ENCODE measurements around the gene SLC27A2. TPM values are rescaled to one million over a fixed set of nuclear protein-coding genes. Genes with fewer than 3 reads are reported as not detected.
A peak's percentile ranks its signal among the peaks of the same experiment; 100 is the strongest.
"Not testable (repeated sequence)": the region's sequence is repeated elsewhere in the genome, so short reads cannot be mapped to it uniquely, and the experiment has no call there.

Gene SLC27A2
- total RNA-seq (1 to 10 TPM; 5.9 to 6.6 TPM), polyA plus RNA-seq (1 to 10 TPM; 3.5 to 4.5 TPM)
- long read RNA-seq, donor 1, transcript SLC27A2-201 (10 exons, 2,394 nt) = major isoform, 5 of 10 reads
- long read RNA-seq, donor 1, partial matches to known transcripts = 5 of 10 reads
- long read RNA-seq, donor 1, other reads (novel, unspliced or antisense) = 0 of 10 reads
- long read RNA-seq, donor 2, partial matches to known transcripts = 0 of 1 reads
- long read RNA-seq, donor 2, other reads (novel, unspliced or antisense) = 0 of 1 reads
- long read RNA-seq, donor 3 = 0 reads
- long read RNA-seq, donor 4 = 0 reads
- long read RNA-seq, donor 5, partial matches to known transcripts = 0 of 1 reads
- long read RNA-seq, donor 5, other reads (novel, unspliced or antisense) = 0 of 1 reads

- DNase-seq = peak in 1 of 3 donors; percentile 46
- no peak for TF ChIP-seq CTCF (IDR thresholded peaks at IDR 0.05; ENCODE audit: control extremely low read depth, extremely low read depth)
- no peak within 1 kb of the TSS for H3K27ac ChIP-seq (ENCODE audit: low read depth in 1 of 2, low read length in 1 of 2)
- H3K4me3 ChIP-seq = peak within 1 kb of the TSS; percentile 20
- peaks cover 0 to 26% (median 22%) of the 10 kb centered on the region in 3 donors for H3K27me3 ChIP-seq (ENCODE audit: control insufficient read depth in 3 of 3, insufficient read depth in 3 of 3, low read length in 2 of 3)
- ATAC-seq (ENCODE audit: insufficient read depth, low FRiP score) = no peak
- 4% methylated on average over 16 to 17 of the region's 17 CpGs for WGBS, 2 donors
- peaks cover 0 to 3% (median 0%) of the 10 kb centered on the region in 4 donors for H3K9me3 ChIP-seq (ENCODE audit: control insufficient read depth in 4 of 4, insufficient read depth in 3 of 4, low read length in 3 of 4)
- H3K36me3 ChIP-seq (ENCODE audit: control insufficient read depth in 4 of 4, insufficient read depth in 4 of 4, low read length in 4 of 4) = no peaks in the 10 kb centered on the region
- peaks cover 0 to 16% (median 0%) of the 10 kb centered on the region in 5 donors for H3K4me1 ChIP-seq (ENCODE audit: control insufficient read depth in 5 of 5, insufficient read depth in 5 of 5, low read length in 5 of 5)
- no peak within 1 kb of the TSS for H3K9ac ChIP-seq (ENCODE audit: insufficient read depth in 1 of 2, low read length in 2 of 2)
Observed at GRCh38 chr15:50181969-50182218, at the start of gene SLC27A2. Gene SLC27A2 (plus strand): TSS chr15:50182196. CDS start chr15:50182428, 232 bp downstream.

- WGBS, 2 donors = 49 to 66% methylated on average over 3 of the region's 3 CpGs
- DNase-seq; H3K36me3 ChIP-seq (ENCODE audit: control insufficient read depth in 4 of 4, insufficient read depth in 4 of 4, low read length in 4 of 4); H3K27ac ChIP-seq (ENCODE audit: low read depth in 1 of 2, low read length in 1 of 2); H3K27me3 ChIP-seq (ENCODE audit: control insufficient read depth in 3 of 3, insufficient read depth in 3 of 3, low read length in 2 of 3); H3K4me1 ChIP-seq (ENCODE audit: control insufficient read depth in 5 of 5, insufficient read depth in 5 of 5, low read length in 5 of 5); H3K4me3 ChIP-seq; H3K9ac ChIP-seq (ENCODE audit: insufficient read depth in 1 of 2, low read length in 2 of 2); H3K9me3 ChIP-seq (ENCODE audit: control insufficient read depth in 4 of 4, insufficient read depth in 3 of 4, low read length in 3 of 4); ATAC-seq (ENCODE audit: insufficient read depth, low FRiP score): not testable (repeated sequence)
Observed at GRCh38 chr15:50132251-50132984, 49.6 kb upstream of the SLC27A2 start.

GRCh38 chr15:50134524-50135024 is 47.4 kb upstream of the SLC27A2 start:
- Histone ChIP-seq H3K4me3 (no peak overlapping the region), H3K27me3 (ENCODE audit: control insufficient read depth in 3 of 3, insufficient read depth in 3 of 3, low read length in 2 of 3) (no peaks in the 10 kb centered on the region), H3K27ac (ENCODE audit: low read depth in 1 of 2, low read length in 1 of 2) (no peak overlapping the region), H3K4me1 (ENCODE audit: control insufficient read depth in 5 of 5, insufficient read depth in 5 of 5, low read length in 5 of 5) (no peaks in the 10 kb centered on the region), H3K9me3 (ENCODE audit: control insufficient read depth in 4 of 4, insufficient read depth in 3 of 4, low read length in 3 of 4) (no peaks in the 10 kb centered on the region), H3K9ac (ENCODE audit: insufficient read depth in 1 of 2, low read length in 2 of 2) (no peak overlapping the region), H3K36me3 (ENCODE audit: control insufficient read depth in 4 of 4, insufficient read depth in 4 of 4, low read length in 4 of 4) (no peaks in the 10 kb centered on the region)
- DNase-seq = peak in 2 of 3 donors; percentile 8 to 13
- no peak for ATAC-seq (ENCODE audit: insufficient read depth, low FRiP score)
- no peak for TF ChIP-seq CTCF (IDR thresholded peaks at IDR 0.05; ENCODE audit: control extremely low read depth, extremely low read depth)
- 4 to 9% methylated on average over 2 of the region's 2 CpGs for WGBS, 2 donors

GRCh38 chr15:50135031-50135551 is 46.9 kb upstream of the SLC27A2 start:
- DNase-seq (no peak), ATAC-seq (ENCODE audit: insufficient read depth, low FRiP score) (no peak)
- H3K9ac ChIP-seq (ENCODE audit: insufficient read depth in 1 of 2, low read length in 2 of 2) = no peak overlapping the region
- 51 to 73% methylated on average over 5 of the region's 5 CpGs for WGBS, 2 donors
- H3K4me1 ChIP-seq (ENCODE audit: control insufficient read depth in 5 of 5, insufficient read depth in 5 of 5, low read length in 5 of 5) = no peaks in the 10 kb centered on the region
- no peaks in the 10 kb centered on the region for H3K27me3 ChIP-seq (ENCODE audit: control insufficient read depth in 3 of 3, insufficient read depth in 3 of 3, low read length in 2 of 3)
- H3K36me3 ChIP-seq (ENCODE audit: control insufficient read depth in 4 of 4, insufficient read depth in 4 of 4, low read length in 4 of 4) = no peaks in the 10 kb centered on the region
- no peak for TF ChIP-seq CTCF (IDR thresholded peaks at IDR 0.05; ENCODE audit: control extremely low read depth, extremely low read depth)
- H3K4me3 ChIP-seq = no peak overlapping the region
- no peaks in the 10 kb centered on the region for H3K9me3 ChIP-seq (ENCODE audit: control insufficient read depth in 4 of 4, insufficient read depth in 3 of 4, low read length in 3 of 4)
- no peak overlapping the region for H3K27ac ChIP-seq (ENCODE audit: low read depth in 1 of 2, low read length in 1 of 2)

All from lung (tissue), 16 donors.